ENCODE measurements around the gene DNAJB12.
"Not testable (repeated sequence)": the region's sequence is repeated elsewhere in the genome, so short reads cannot be mapped to it uniquely, and the experiment has no call there.

DNAJB12 gene

DNA sequence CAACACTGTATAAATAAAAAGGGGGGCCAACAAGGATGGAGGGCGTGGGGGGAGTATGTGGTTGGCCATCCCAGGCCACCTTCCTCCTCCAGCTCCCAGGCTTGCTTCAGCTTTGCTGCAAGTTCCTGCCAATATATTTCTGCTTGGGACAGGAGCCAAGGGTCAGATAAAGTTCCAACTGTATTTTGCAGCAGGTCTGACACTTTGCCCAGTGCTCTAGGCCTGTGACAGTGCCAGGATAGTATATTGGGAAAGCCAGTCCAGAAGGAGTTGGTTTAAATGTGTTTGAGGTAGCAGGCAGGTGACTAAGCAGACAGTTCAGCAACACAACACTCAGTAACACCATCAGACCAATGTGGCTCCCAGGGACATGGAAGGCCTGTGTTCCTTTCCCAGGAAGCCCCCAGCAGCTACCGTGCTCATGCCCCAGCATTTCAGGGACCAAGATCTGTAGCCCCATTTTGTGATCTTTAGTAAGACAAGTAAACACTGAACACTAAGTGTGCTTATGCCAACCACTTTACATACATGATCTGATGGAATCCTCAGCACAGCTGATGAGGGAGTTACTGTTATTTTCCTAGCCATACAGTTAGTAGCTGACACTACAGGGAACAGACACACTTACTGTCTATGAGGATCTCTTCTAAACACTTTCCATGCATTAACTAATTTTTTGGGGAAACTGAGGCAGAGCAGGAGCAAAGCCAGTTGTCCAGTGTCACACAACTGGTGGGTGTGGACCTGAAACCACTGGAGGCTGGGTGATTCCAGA lies 38.9 kb downstream of the DNAJB12 start:
- peak; percentile 6 for DNase-seq

- DNase-seq, result no peak
These were observed 39.7 kb downstream of the DNAJB12 start for GRCh38 chr10:72315054-72315453.

- DNase-seq, result no peak
These were observed 40.5 kb downstream of the DNAJB12 start for GRCh38 chr10:72314263-72314662.

DNA sequence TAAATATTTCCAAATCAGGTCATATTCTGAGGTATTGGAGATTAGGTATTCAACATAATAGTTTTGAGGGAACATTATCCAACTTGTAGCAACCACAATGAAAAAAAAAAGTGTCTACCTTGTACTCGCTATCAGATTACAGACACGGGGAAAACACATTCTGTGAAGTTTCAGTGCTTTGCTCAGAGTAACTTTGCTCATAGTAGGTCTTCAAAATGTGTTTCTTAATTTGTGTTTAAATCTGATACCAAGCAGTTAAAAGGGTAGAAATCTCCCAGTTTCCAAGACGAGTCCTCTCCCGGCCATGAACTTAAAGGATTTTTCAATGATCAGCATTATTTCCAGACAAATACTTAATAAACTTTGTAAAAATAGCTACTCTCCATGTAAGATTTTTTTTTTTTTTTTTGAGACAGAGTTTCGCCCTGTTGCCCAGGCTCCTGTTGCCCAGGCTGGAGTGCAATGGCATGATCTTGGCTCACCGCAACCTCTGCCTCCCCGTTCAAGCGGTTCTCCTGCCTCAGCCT lies 41.8 kb downstream of the DNAJB12 start:
- DNase-seq, result no peak

DNA sequence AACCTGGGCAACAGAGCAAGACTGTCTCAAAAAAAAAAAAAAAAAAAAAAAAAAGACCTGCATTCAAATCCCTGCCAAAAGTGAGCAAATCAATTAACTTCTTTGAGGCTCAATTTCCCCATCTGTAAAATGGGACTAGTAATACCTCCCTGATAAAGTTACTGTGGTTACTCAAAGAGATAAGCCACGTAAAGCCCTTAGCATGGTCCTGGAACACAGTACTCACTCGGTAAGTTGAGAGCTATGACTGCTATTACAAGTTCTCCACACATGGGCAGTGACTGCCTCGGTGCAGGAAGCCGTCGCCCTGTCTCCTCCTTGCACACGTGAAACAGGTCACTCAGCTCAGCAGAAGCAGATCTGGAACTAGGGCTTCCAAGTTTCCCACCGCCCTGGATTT lies 43.1 kb downstream of the DNAJB12 start:
- no peak for DNase-seq

DNA sequence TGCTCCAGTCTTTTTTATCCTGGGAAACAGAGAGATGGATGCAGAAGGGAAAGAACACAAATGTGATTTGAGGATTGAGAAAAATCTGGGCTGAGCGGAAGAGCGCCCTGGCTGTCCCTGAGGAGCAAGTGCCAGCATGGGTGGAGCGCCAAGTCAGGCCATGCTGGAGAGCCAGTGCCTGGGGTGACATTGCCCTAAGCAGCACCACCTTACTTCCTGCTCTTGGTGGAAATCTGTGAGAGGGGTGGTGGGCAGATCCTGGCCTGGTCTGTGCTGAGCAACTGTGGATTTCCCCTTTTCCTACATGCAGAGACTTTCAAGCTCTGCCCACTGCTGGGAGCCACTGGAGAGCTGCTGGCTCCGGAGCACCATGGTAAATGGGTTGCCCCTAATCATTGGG lies 44.1 kb downstream of the DNAJB12 start:
- no peak for DNase-seq

DNA sequence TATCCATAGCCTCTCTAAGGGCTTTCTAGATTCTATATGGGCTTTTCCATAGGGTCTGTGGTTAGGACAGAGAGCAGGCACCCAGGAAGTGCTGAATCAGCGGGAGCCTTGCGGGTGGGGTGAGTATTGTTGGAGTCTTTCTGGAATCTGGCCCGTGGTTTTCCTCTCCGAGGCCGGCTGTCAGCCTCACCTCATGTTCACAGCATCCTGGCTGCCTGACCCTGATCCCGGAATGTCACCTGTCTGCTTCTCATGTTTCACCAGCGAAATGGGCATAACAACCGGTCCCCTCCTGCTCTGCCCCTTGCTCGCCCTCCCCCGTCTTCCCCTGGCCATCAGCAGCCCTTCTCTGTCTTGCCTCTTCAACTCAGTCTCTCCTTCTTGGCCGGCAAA lies 44.5 kb downstream of the DNAJB12 start:
- DNase-seq, result no peak

- no peak for DNase-seq
These were observed 45.2 kb downstream of the DNAJB12 start for GRCh38 chr10:72309290-72310240.

GRCh38 chr10:72308320-72308987 lies 46.3 kb downstream of the DNAJB12 start:
- peak; percentile 63 for DNase-seq

DNA sequence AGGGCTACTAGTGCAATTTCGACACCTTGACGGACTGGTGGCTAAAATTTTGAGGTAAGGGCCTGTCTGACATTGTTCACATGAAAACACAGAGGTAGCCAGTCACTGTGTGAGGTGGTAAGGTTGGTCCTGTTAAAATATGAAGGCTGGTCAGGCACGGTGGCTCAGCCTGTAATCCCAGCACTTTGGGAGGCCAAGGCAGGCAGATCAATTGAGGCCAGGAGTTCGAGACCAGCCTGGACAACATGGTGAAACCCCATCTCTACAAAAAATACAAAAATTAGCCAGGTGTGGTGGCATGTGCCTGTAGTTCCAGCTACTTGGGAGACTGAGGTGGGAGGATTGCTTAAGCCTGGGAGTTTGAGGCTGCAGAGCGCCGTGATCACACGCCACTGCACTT lies 47.0 kb downstream of the DNAJB12 start:
- DNase-seq, result not testable (repeated sequence)

DNA sequence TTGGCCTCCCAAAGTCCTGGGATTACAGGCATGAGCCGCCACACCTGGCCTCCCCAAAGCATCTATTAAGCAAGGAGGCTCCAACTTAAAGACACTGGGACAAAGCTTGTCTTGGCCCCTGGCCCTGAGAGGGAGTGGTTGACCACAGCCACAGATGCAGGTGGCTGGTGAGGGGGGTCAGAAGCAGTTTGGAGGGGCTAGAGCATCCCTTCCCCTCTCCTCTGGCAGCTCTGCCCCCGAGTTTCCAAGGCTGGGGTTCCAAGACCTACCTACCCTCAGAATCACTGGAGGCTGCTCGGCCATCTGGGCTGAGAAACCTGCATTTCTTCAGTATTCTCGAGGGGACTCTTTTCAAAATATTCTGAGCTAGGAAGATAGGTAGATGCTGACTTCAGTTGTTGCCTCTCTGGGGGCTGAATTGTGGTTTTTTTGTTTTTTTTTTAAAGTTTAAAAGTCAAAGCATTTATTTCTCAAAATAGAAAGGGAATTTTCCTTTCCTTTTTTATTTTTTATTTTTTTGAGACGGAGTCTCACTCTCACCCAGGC lies 48.4 kb downstream of the DNAJB12 start:
- DNase-seq, result no peak

- no peak for DNase-seq
These were observed 51.1 kb downstream of the DNAJB12 start for GRCh38 chr10:72303424-72304128.

- DNase-seq, result no peak
These were observed 55.9 kb downstream of the DNAJB12 start for GRCh38 chr10:72298592-72299519.

- DNase-seq, result peak; percentile 97
These were observed 56.7 kb downstream of the DNAJB12 start for GRCh38 chr10:72297805-72298591.

- DNase-seq, result peak; percentile 97
These were observed 57.4 kb downstream of the DNAJB12 start for GRCh38 chr10:72297281-72297804.

- not testable (repeated sequence) for DNase-seq
These were observed 57.9 kb downstream of the DNAJB12 start for GRCh38 chr10:72296829-72297280.

DNA sequence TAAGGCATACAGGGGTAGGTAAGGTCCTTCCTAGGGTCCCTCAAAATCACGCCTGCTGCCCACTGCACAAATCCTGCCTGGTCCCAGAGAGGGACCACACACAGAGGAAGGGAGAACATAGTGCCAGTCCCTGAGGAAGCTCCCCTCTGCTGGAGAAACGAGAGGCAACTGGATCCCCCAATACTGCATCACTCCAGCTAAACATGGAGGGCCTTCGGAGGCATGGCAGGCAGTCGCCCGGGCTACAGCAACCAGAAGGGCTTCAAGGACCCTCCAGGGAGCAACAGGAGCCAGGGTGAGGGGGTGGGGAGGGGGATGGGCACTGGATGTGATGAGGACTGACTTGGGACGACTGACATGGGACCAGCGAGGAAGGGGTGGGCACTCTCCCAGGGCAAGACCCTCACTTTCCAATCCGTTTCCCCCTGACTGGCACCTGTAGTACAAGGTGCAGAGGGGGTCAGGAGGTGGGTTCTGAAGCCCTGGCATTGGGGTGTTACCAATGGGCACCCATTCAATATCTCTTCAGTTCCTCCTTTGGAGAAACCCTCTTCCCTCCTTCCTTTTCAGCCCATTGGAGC lies 59.3 kb downstream of the DNAJB12 start:
- no peak for DNase-seq

GRCh38 chr10:72292223-72292691 lies 62.5 kb downstream of the DNAJB12 start:
- DNase-seq, result peak; percentile 79

DNA sequence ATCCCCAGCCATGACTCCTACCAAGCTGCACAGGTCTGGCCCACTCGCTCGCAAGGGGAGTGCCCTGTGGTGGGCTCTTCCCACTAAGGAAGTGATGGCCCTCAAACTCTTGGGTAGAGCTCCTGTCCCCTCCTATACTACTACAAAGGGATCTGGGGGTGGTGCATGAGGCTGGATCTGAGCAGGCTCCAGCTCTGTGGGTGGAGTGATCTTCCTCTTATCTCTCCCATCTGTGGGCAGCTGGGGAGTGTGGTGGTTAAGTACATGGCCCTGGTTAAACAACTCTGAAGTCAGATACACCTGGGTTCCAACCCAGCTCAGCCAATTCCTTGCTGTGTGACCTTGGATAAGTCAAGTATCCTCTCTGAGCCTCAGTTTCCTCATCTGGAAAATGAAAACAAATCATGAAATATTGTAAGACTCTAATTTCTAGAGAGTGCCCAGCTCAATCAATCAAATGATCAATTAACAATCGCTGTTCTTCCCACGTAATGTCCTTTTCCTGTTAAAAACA lies 63.6 kb downstream of the DNAJB12 start:
- DNase-seq, result peak; percentile 68
